HG03159 (cell line): ENCODE measurements around the gene CCNJL.
"Not testable (repeated sequence)": the region's sequence is repeated elsewhere in the genome, so short reads cannot be mapped to it uniquely, and the experiment has no call there.

Experiments
- ATAC-seq: cut with Tn5 transposase; IDR thresholded peaks from one replicate; pipeline ENCODE4 v1.9.1; 2021; ENCODE audit warnings: mild to moderate bottlenecking, moderate library complexity; ENCODE audit not compliant: unreplicated experiment

Gene CCNJL

GRCh38 chr5:160312134-160312959 lies at the start of gene CCNJL:
CCNJL (minus strand) TSS chr5:160312564; CDS start chr5:160311923, 641 bp downstream.
- no peak for ATAC-seq

GRCh38 chr5:160361624-160362228 lies 49.4 kb upstream of the CCNJL start:
- ATAC-seq: no peak

GRCh38 chr5:160360310-160360709 lies 47.9 kb upstream of the CCNJL start:
- no peak for ATAC-seq

- no peak for ATAC-seq
Measured at GRCh38 chr5:160359816-160360215, 47.5 kb upstream of the CCNJL start.

GRCh38 chr5:160359242-160359641 lies 46.9 kb upstream of the CCNJL start:
- ATAC-seq: no peak

GRCh38 chr5:160357861-160358411 lies 45.6 kb upstream of the CCNJL start:
- no peak for ATAC-seq

- no peak for ATAC-seq
Measured at GRCh38 chr5:160357394-160357793, 45.0 kb upstream of the CCNJL start.

- ATAC-seq: no peak
Measured at GRCh38 chr5:160356550-160357347, 44.4 kb upstream of the CCNJL start.

GRCh38 chr5:160354666-160355065 lies 42.3 kb upstream of the CCNJL start:
- ATAC-seq: no peak

GRCh38 chr5:160353379-160353778 lies 41.0 kb upstream of the CCNJL start:
- no peak for ATAC-seq

- no peak for ATAC-seq
Measured at GRCh38 chr5:160352308-160352707, 39.9 kb upstream of the CCNJL start.

GRCh38 chr5:160349935-160350303 lies 37.6 kb upstream of the CCNJL start:
- no peak for ATAC-seq

- ATAC-seq: no peak
Measured at GRCh38 chr5:160349249-160349934, 37.0 kb upstream of the CCNJL start.

GRCh38 chr5:160348080-160348479 lies 35.7 kb upstream of the CCNJL start:
- no peak for ATAC-seq

- ATAC-seq: no peak
Measured at GRCh38 chr5:160347448-160347847, 35.1 kb upstream of the CCNJL start.

- ATAC-seq: no peak
Measured at GRCh38 chr5:160342413-160342941, 30.1 kb upstream of the CCNJL start.

GRCh38 chr5:160341309-160341870 lies 29.0 kb upstream of the CCNJL start:
- ATAC-seq: no peak

- ATAC-seq: not testable (repeated sequence)
Measured at GRCh38 chr5:160340513-160340912, 28.1 kb upstream of the CCNJL start.

- ATAC-seq: no peak
Measured at GRCh38 chr5:160339406-160340130, 27.2 kb upstream of the CCNJL start.
